GM19025 (cell line): ENCODE measurements around the gene CORO2A.

Experiments
- ATAC-seq: cut with Tn5 transposase; IDR thresholded peaks from one replicate; pipeline ENCODE4 v1.9.1; 2021; ENCODE audit warnings: mild to moderate bottlenecking, low read depth, moderate library complexity; ENCODE audit not compliant: unreplicated experiment

CORO2A gene

GRCh38 chr9:98220911-98221310 is 28.5 kb upstream of the CORO2A start:
- no peak for ATAC-seq

- ATAC-seq: no peak
Observed at GRCh38 chr9:98219794-98220370, 27.4 kb upstream of the CORO2A start.

- ATAC-seq: no peak
Observed at GRCh38 chr9:98219364-98219716, 26.9 kb upstream of the CORO2A start.

GRCh38 chr9:98218562-98219363 is 26.3 kb upstream of the CORO2A start:
- no peak for ATAC-seq

GRCh38 chr9:98217255-98217654 is 24.8 kb upstream of the CORO2A start:
- ATAC-seq: no peak

GRCh38 chr9:98216391-98216790 is 24.0 kb upstream of the CORO2A start:
- no peak for ATAC-seq

- ATAC-seq: no peak
Observed at GRCh38 chr9:98215821-98216220, 23.4 kb upstream of the CORO2A start.

- ATAC-seq: no peak
Observed at GRCh38 chr9:98215271-98215670, 22.8 kb upstream of the CORO2A start.

GRCh38 chr9:98214811-98215210 is 22.4 kb upstream of the CORO2A start:
- ATAC-seq: no peak

GRCh38 chr9:98211260-98211659 is 18.8 kb upstream of the CORO2A start:
- no peak for ATAC-seq

- ATAC-seq: no peak
Observed at GRCh38 chr9:98210435-98210834, 18.0 kb upstream of the CORO2A start.

GRCh38 chr9:98209530-98209929 is 17.1 kb upstream of the CORO2A start:
- ATAC-seq: no peak

- ATAC-seq: no peak
Observed at GRCh38 chr9:98208635-98209034, 16.2 kb upstream of the CORO2A start.

- ATAC-seq: no peak
Observed at GRCh38 chr9:98207606-98208005, 15.2 kb upstream of the CORO2A start.

- ATAC-seq: no peak
Observed at GRCh38 chr9:98206754-98207153, 14.3 kb upstream of the CORO2A start.

- no peak for ATAC-seq
Observed at GRCh38 chr9:98204692-98205091, 12.3 kb upstream of the CORO2A start.

- ATAC-seq: no peak
Observed at GRCh38 chr9:98203153-98203552, 10.7 kb upstream of the CORO2A start.

GRCh38 chr9:98202252-98202651 is 9.8 kb upstream of the CORO2A start:
- ATAC-seq: no peak

GRCh38 chr9:98201749-98202148 is 9.3 kb upstream of the CORO2A start:
- ATAC-seq: no peak

GRCh38 chr9:98201102-98201501 is 8.7 kb upstream of the CORO2A start:
- no peak for ATAC-seq

- no peak for ATAC-seq
Observed at GRCh38 chr9:98199388-98200033, 7.1 kb upstream of the CORO2A start.

- no peak for ATAC-seq
Observed at GRCh38 chr9:98195671-98196070, 3.2 kb upstream of the CORO2A start.
